Ectodermal cell (in vitro differentiated cells): ENCODE measurements around the gene SULT2A1.

Source experiments
- H3K27ac ChIP-seq: 2 replicates; pipeline ENCODE4 v1.7.0; 2013; ENCODE audit warnings: mild to moderate bottlenecking, low read depth, low read length; ENCODE audit not compliant: insufficient read depth, poor library complexity, severe bottlenecking
- H3K27me3 ChIP-seq: 2 replicates; pipeline ENCODE4 v1.7.0; 2013; ENCODE audit warnings: mild to moderate bottlenecking, low read length; ENCODE audit not compliant: insufficient read depth, control insufficient read depth, poor library complexity, severe bottlenecking
- H3K36me3 ChIP-seq: one replicate; pipeline ENCODE4 v1.7.0; 2013; ENCODE audit warnings: low read length; ENCODE audit not compliant: control insufficient read depth, insufficient read depth
- H3K4me1 ChIP-seq: one replicate; pipeline ENCODE4 v1.7.0; 2013; ENCODE audit warnings: low read length; ENCODE audit not compliant: control insufficient read depth, insufficient read depth
- H3K4me3 ChIP-seq: 2 replicates; pipeline ENCODE4 v1.7.0; 2013; ENCODE audit warnings: low read depth, low read length, control low read depth; ENCODE audit not compliant: insufficient read depth
- H3K9me3 ChIP-seq: 2 replicates; pipeline ENCODE4 v1.7.0; 2013; ENCODE audit warnings: mild to moderate bottlenecking, low read length, moderate library complexity; ENCODE audit not compliant: control insufficient read depth
- WGBS, 2 experiments: methylation state at CpG; one replicate each; pipeline ENCODE4 v1.1.7; 2013; ENCODE audit warnings: missing lambda C conversion rate in 2 of 2; 5-methylcytosine and 5-hydroxymethylcytosine counted together

Gene SULT2A1

DNA sequence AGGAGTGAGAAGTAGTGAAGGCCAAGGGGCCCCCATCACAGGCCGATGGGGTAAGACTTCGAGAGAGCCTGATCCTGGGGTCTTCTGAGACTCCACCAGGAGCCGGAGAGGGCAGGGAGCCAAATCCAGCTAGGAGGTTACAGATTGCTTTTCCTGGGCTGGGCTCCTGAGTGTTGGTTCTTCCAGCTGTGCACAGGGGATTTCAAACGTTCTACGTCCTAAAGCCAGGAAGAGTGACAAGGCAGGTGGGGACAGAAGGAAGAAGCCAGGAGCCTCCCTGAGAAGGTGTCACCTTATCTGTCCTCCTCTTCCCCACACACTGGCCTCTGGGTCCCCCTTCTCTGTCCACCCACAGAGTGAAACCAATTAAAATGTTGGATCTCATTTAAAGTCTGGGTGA lies 43.2 kb downstream of the SULT2A1 start:
- H3K4me3 ChIP-seq = no peak overlapping the region
- H3K9me3 ChIP-seq = no peaks in the 10 kb centered on the region
- H3K36me3 ChIP-seq = no peaks in the 10 kb centered on the region
- WGBS, 2 experiments = 79 to 86% methylated on average over 5 of the region's 5 CpGs
- H3K27me3 ChIP-seq = no peaks in the 10 kb centered on the region
- no peak overlapping the region for H3K27ac ChIP-seq
- peaks cover 14% of the 10 kb centered on the region for H3K4me1 ChIP-seq

DNA sequence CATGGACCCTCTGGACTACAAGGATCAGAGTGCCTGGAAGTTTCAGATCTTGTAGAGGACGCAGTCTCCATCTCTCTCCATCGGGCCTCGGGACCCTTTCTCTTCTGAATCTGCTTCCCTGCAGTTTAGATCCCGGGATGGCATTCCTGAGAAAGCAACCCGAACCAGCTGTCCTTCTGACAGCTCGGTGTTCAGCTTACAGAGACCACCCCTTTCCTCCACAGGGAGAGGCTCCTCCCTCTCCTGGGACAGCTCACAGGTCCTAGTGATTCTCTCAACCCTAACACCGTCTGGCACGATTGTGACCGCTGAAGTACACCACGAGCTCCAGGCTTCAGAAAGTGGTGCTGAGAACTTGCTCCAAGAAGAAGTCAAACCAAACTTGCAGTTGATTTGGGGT lies 46.2 kb downstream of the SULT2A1 start:
- Histone ChIP-seq H3K27ac (peak overlapping the region; percentile 61), H3K4me3 (no peak overlapping the region)
- WGBS, 2 experiments = 16 to 22% methylated on average over 10 of the region's 10 CpGs

DNA sequence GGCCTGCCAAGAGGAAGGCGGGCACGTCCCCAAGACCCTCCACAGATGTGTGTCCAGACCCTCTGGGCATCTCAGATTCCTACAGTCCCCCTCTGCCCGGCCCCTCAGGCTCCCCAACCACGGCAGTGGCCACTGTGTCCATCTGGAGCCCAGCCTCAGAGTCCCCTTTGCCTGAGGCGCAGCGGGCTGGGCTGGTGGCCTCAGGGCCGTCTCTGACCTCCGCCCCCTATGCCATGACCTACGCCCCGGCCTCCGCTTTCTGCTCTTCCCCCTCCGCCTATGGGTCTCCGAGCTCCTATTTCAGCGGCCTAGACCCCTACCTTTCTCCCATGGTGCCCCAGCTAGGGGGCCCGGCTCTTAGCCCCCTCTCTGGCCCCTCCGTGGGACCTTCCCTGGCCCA lies 46.7 kb downstream of the SULT2A1 start:
- no peaks in the 10 kb centered on the region for H3K36me3 ChIP-seq
- H3K4me1 ChIP-seq = peaks cover 14% of the 10 kb centered on the region
- H3K27ac ChIP-seq = peak overlapping the region; percentile 61
- 76 to 77% methylated on average over 16 of the region's 16 CpGs for WGBS, 2 experiments
- no peaks in the 10 kb centered on the region for H3K9me3 ChIP-seq
- H3K4me3 ChIP-seq = no peak overlapping the region
- no peaks in the 10 kb centered on the region for H3K27me3 ChIP-seq

More for the DNA sequence above, 46.2 kb downstream of the SULT2A1 start:
- H3K36me3 ChIP-seq = no peaks in the 10 kb centered on the region
- no peaks in the 10 kb centered on the region for H3K9me3 ChIP-seq
- H3K4me1 ChIP-seq = peaks cover 14% of the 10 kb centered on the region
- H3K27me3 ChIP-seq = no peaks in the 10 kb centered on the region

DNA sequence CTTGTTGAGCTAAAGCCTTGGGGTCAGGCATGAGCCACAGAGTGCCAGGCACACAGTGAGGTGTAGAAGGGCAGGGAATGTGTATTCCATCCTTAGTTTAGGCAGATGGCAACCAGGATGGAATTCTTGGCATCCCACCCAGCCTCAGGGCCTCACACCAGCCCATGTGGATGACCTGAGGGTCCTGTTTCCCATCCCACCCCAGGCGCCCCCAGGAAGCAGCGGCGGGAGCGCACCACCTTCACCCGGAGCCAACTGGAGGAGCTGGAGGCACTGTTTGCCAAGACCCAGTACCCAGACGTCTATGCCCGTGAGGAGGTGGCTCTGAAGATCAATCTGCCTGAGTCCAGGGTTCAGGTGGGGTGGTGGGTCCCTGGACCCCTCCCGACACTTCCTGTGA lies 50.1 kb downstream of the SULT2A1 start:
- H3K9me3 ChIP-seq = no peaks in the 10 kb centered on the region
- H3K4me3 ChIP-seq = no peak overlapping the region
- 88 to 91% methylated on average over 8 of the region's 8 CpGs for WGBS, 2 experiments
- H3K4me1 ChIP-seq = peaks cover 14% of the 10 kb centered on the region
- H3K27me3 ChIP-seq = no peaks in the 10 kb centered on the region
- no peaks in the 10 kb centered on the region for H3K36me3 ChIP-seq
- no peak overlapping the region for H3K27ac ChIP-seq

DNA sequence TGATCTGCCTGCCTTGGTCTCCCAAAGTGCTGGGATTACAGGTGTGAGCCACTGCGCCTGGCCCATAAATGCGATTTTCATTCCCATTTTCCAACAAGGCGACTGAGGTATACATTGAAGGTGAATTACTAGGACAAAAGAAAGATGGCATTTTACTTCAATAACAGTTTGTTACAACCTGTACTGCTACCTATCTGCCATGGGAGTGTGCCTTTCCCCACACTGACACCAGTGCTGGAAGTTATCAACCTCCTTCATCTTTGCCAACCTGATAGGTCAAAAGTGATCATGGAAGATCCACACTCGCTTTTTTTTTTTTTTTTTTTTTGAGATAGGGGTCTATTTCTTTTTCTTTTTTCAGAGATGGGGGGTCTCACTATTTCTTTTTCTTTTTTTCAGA lies 53.4 kb downstream of the SULT2A1 start:
- H3K36me3 ChIP-seq = no peaks in the 10 kb centered on the region
- H3K27ac ChIP-seq = no peak overlapping the region
- H3K4me1 ChIP-seq = no peaks in the 10 kb centered on the region
- WGBS, 2 experiments = 82 to 86% methylated on average over 3 to 4 of the region's 4 CpGs
- H3K27me3 ChIP-seq = no peaks in the 10 kb centered on the region
- no peak overlapping the region for H3K4me3 ChIP-seq
- no peaks in the 10 kb centered on the region for H3K9me3 ChIP-seq

DNA sequence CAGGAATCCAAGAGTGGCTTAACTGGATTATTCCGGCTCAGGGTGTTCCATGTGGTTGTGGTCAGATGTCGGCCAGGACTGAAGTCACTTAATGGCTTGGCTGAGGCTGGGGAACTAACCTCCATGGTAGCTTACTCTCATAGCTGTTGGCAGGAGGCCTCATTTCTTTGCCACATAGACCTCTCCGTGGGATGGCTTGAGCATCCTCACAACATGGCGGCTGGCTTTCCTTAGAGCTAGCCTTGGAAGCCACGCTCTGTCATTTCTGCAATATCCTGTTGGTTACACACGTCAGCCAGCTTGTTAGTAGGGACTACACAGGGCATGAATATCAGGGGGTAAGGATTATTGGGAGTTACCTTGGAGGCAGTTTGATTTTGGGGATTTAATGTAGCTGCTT lies 59.3 kb downstream of the SULT2A1 start:
- no peak overlapping the region for H3K4me3 ChIP-seq
- no peak overlapping the region for H3K27ac ChIP-seq
- 96% methylated on average over 6 of the region's 6 CpGs for WGBS, 2 experiments
- H3K27me3 ChIP-seq = no peaks in the 10 kb centered on the region
- no peaks in the 10 kb centered on the region for H3K9me3 ChIP-seq
- no peaks in the 10 kb centered on the region for H3K36me3 ChIP-seq
- H3K4me1 ChIP-seq = peaks cover 3% of the 10 kb centered on the region

DNA sequence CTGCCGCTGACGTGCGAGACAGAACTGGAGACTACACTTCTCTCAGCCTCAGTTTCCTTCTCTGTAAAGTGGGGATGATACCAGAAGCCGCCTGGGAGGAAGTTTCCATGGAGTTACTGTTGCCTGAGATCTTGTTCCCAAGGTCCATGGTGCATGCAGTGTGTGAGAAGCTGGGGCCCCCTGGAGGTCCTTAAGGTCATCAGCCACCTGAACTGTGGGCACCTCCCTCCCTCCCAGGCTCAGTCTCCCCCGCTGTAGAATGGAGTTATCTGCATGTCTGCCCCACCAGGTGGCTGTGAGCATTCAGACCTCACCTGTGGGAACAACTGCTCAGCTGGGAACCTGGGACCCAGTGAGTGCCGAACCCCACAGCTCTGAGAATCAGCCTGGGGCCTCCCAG lies 61.7 kb downstream of the SULT2A1 start:
- 81 to 87% methylated on average over 6 of the region's 6 CpGs for WGBS, 2 experiments
- Histone ChIP-seq H3K36me3 (no peaks in the 10 kb centered on the region), H3K27me3 (no peaks in the 10 kb centered on the region), H3K4me3 (no peak overlapping the region), H3K9me3 (no peaks in the 10 kb centered on the region), H3K27ac (no peak overlapping the region), H3K4me1 (peaks cover 22% of the 10 kb centered on the region)

DNA sequence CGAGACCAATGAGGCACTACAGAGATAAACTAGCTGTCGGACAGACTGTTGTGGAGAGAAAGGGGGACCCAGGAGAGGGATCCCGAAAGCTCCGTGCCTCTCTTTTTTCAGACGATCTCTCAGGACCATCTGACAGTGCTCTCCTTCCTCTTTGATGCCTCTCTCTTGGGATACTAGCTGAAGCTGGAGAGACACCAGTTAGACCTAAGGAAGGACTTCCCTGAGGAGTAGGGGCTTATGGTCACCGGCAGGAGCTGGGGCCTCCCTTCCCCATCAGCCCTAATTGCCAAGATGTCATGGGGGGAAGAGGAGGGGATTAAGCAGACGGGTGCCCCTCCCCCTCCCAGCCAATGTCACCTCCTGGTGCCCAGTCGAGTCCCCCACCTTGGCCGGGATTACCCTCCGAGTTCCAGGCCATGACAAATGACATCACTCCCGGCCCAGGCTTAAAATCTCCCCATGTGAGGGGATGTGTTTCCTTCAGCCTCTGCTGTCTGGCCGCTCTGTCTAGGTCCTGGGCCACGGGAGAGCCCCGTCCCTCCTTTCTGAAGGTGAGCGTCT lies 64.6 kb downstream of the SULT2A1 start, which contains the start of gene CRX:
Gene CRX, plus strand, starts transcription at position 478 of the 561 bp plus-strand sequence. CDS start 12,507 bp downstream, outside the sequence.
- Histone ChIP-seq H3K4me3 (no peak within 1 kb of the TSS), H3K27ac (no peak within 1 kb of the TSS), H3K4me1 (peaks cover 26% of the 10 kb centered on the region), H3K27me3 (no peaks in the 10 kb centered on the region), H3K9me3 (no peaks in the 10 kb centered on the region), H3K36me3 (no peaks in the 10 kb centered on the region)
- WGBS, 2 experiments = 50 to 58% methylated on average over 15 of the region's 15 CpGs
